K562 (cell line): ENCODE results near the gene CAMK2B. TPM values are rescaled to one million over a fixed set of nuclear protein-coding genes. Genes with fewer than 3 reads are reported as not detected.

Experiments used
- CBX8 ChIP-seq: fragments of 200-600 bp; sonication (generic); IDR thresholded peaks from 2 replicates; pipeline ENCODE4 v1.6.1; 2012; ENCODE audit warnings: borderline replicate concordance, mixed run types, low read depth, mild to moderate bottlenecking, moderate library complexity, mixed read lengths, low read length, control low read depth, inconsistent platforms; ENCODE audit not compliant: poor library complexity, severe bottlenecking; ENCODE audit errors: extremely low read depth
- ELF2 ChIP-seq: fragments of 250-450 bp; sonication (Bioruptor Pico); IDR thresholded peaks from 2 replicates; pipeline ENCODE4 v1.5.0; 2021; ENCODE audit warnings: mild to moderate bottlenecking
- FOXA3 ChIP-seq, 2 experiments: fragments of 450-650 bp in 1 of 2; sonication (generic) in 1 of 2; formaldehyde crosslinking; IDR thresholded peaks in 1 of 2; conservative IDR thresholded peaks in 1 of 2; 2 replicates each; pipeline versions ENCODE4 v1.4.0 to v1.8.0; 2020 to 2022; ENCODE audit warnings: mild to moderate bottlenecking in 2 of 2, missing genetic modification reagents in 1 of 2
- FOXP1 ChIP-seq: sonication (generic); formaldehyde crosslinking; IDR thresholded peaks from 2 replicates; pipeline ENCODE4 v1.8.0; 2022; ENCODE audit warnings: mild to moderate bottlenecking, missing genetic modification reagents
- GABPB2 ChIP-seq: fragments of 250-450 bp; sonication (Bioruptor Pico); conservative IDR thresholded peaks from 2 replicates; pipeline ENCODE4 v1.5.1; 2021; ENCODE audit warnings: mild to moderate bottlenecking
- HDAC8 ChIP-seq: fragments of 450-650 bp; IDR thresholded peaks from 2 replicates; pipeline ENCODE4 v1.6.1; 2016; ENCODE audit warnings: mild to moderate bottlenecking, missing genetic modification characterization, moderate library complexity, missing compliant biosample characterization
- JUNB ChIP-seq: fragments of 450-650 bp; formaldehyde crosslinking; conservative IDR thresholded peaks from 2 replicates; pipeline ENCODE4 v1.4.0; 2020; ENCODE audit warnings: mild to moderate bottlenecking
- KLF1 ChIP-seq: fragments of 450-650 bp; IDR thresholded peaks from 2 replicates; pipeline ENCODE4 v1.6.1; 2016; ENCODE audit warnings: missing genetic modification characterization, missing compliant biosample characterization
- MCM3 ChIP-seq: fragments of 450-650 bp; IDR thresholded peaks from 2 replicates; pipeline ENCODE4 v1.6.1; 2016
- PREB ChIP-seq: sonication (generic); formaldehyde crosslinking; IDR thresholded peaks from 2 replicates; pipeline ENCODE4 v1.8.1; 2023; ENCODE audit warnings: mild to moderate bottlenecking, missing genetic modification reagents
- PRPF4 ChIP-seq: fragments of 200-400 bp; formaldehyde crosslinking; IDR thresholded peaks from one replicate; pipeline ENCODE4 v1.6.1; 2017; ENCODE audit warnings: low read length, low read depth, mild to moderate bottlenecking; ENCODE audit not compliant: insufficient read depth, poor library complexity, severe bottlenecking
- PTRF ChIP-seq: fragments of 450-650 bp; IDR thresholded peaks from 2 replicates; pipeline ENCODE4 v1.6.1; 2016; ENCODE audit warnings: mild to moderate bottlenecking, missing genetic modification characterization, missing compliant biosample characterization
- RAD21 ChIP-seq, 2 experiments: fragments of 250-450 bp in 1 of 2; fragments of 450-650 bp in 1 of 2; sonication (Bioruptor Pico) in 1 of 2; formaldehyde crosslinking in 1 of 2; IDR thresholded peaks in 1 of 2; conservative IDR thresholded peaks in 1 of 2; 2 replicates each; pipeline versions ENCODE4 v1.4.0 to v1.8.0; 2020 to 2022; ENCODE audit warnings: mild to moderate bottlenecking in 2 of 2, moderate library complexity in 1 of 2
- RBM39 ChIP-seq: fragments of 200-400 bp; formaldehyde crosslinking; optimal IDR thresholded peaks from 2 replicates; pipeline ENCODE3; 2018; ENCODE audit warnings: low read depth, low read length
- SRSF3 ChIP-seq: fragments of 200-400 bp; formaldehyde crosslinking; IDR thresholded peaks from 2 replicates; pipeline ENCODE4 v1.6.1; 2016; ENCODE audit warnings: mild to moderate bottlenecking, low read length, moderate library complexity; ENCODE audit not compliant: insufficient read depth
- TAF7 ChIP-seq: fragments of 450-650 bp; IDR thresholded peaks from 2 replicates; pipeline ENCODE4 v1.6.1; 2016; ENCODE audit warnings: missing genetic modification characterization, missing compliant biosample characterization
- THRAP3 ChIP-seq: fragments of 450-650 bp; IDR thresholded peaks from 2 replicates; pipeline ENCODE4 v1.6.1; 2016; ENCODE audit warnings: mild to moderate bottlenecking, inconsistent platforms, borderline replicate concordance
- ZNF224 ChIP-seq: sonication (generic); formaldehyde crosslinking; IDR thresholded peaks from 2 replicates; pipeline ENCODE4 v1.8.0; 2022; ENCODE audit warnings: mild to moderate bottlenecking, missing genetic modification reagents
- ZNF239 ChIP-seq: fragments of 250-450 bp; sonication (Bioruptor Pico); IDR thresholded peaks from 2 replicates; pipeline ENCODE4 v1.4.0; 2020; ENCODE audit warnings: mild to moderate bottlenecking
- ZNF584 ChIP-seq: fragments of 200-800 bp; sonication (Bioruptor generic); IDR thresholded peaks from 2 replicates; pipeline ENCODE4 v1.6.1; 2016; ENCODE audit warnings: low read depth, mild to moderate bottlenecking, missing genetic modification characterization, missing compliant biosample characterization
- ZNF589 ChIP-seq: fragments of 200-800 bp; sonication (Bioruptor generic); IDR thresholded peaks from 2 replicates; pipeline ENCODE4 v1.6.1; 2016; ENCODE audit warnings: low read depth, missing genetic modification characterization, missing compliant biosample characterization
- polyA plus RNA-seq, 8 experiments: library from polyadenylated mRNA; depleted of rRNA in 4 of 8; stranded (reverse) in 5 of 8; unstranded in 3 of 8; fragments of >200 nt; fragmentation: Nextera tagmentation in 2 of 8; fragmentation: Illumina TruSeq in 1 of 8; extraction: Ambion mirVana in 2 of 8; extraction: Trizol in 1 of 8; gene quantifications; 2 replicates each; pipeline versions ENCODE4 v1.2.1 to v1.2.3, GENCODE V29; 2011 to 2014; ENCODE audit warnings: inconsistent platforms in 1 of 8, missing spikeins in 1 of 8
- total RNA-seq, 7 experiments: library from RNA; depleted of rRNA in 6 of 7; stranded (reverse); fragments of >200 nt in 6 of 7; fragmentation: Illumina TruSeq in 2 of 7; extraction: Trizol in 2 of 7; gene quantifications; 2 replicates each; pipeline versions ENCODE4 v1.2.1 to v1.2.3, GENCODE V29; 2011 to 2021; ENCODE audit warnings: low replicate concordance in 1 of 7
- TF ChIP-seq, protein P1 (sequence below): fragments of 450-650 bp; conservative IDR thresholded peaks from 2 replicates; pipeline ENCODE4 v1.6.1; 2016; ENCODE audit warnings: missing genetic modification characterization, low read depth, mild to moderate bottlenecking, missing compliant biosample characterization, moderate library complexity
- TF ChIP-seq, protein P2 (sequence below): fragments of 450-650 bp; formaldehyde crosslinking; IDR thresholded peaks from 2 replicates; pipeline ENCODE4 v1.4.0; 2022; ENCODE audit warnings: mild to moderate bottlenecking, moderate library complexity
- TF ChIP-seq, protein P3 (sequence below): fragments of 450-650 bp; formaldehyde crosslinking; IDR thresholded peaks from 2 replicates; pipeline ENCODE4 v1.4.0; 2020; ENCODE audit warnings: mild to moderate bottlenecking, moderate library complexity

The CAMK2B gene
- total and polyA plus RNA-seq, 9 of the 15 experiments (the other 6 are each of a cell fraction or from before 2014, with no cell fraction given): 0.04 to 0.09 (median 0.05) TPM; not detected in 4

GRCh38 chr7:44200699-44201461 lies 124.5 kb downstream of the CAMK2B start, which contains the start of gene YKT6 (continued):
- TF ChIP-seq, protein P1, sequence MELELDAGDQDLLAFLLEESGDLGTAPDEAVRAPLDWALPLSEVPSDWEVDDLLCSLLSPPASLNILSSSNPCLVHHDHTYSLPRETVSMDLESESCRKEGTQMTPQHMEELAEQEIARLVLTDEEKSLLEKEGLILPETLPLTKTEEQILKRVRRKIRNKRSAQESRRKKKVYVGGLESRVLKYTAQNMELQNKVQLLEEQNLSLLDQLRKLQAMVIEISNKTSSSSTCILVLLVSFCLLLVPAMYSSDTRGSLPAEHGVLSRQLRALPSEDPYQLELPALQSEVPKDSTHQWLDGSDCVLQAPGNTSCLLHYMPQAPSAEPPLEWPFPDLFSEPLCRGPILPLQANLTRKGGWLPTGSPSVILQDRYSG (tag): no peak
- TF ChIP-seq JUNB (CRISPR knock-in tag): no peak
- no peak for TF ChIP-seq ZNF584 (CRISPR knock-in tag)
- peak; percentile 83 for TF ChIP-seq ELF2
- TF ChIP-seq ZNF224 (CRISPR knock-in tag): no peak
- TF ChIP-seq HDAC8: no peak
- no peak for TF ChIP-seq CBX8
- no peak for TF ChIP-seq THRAP3
- TF ChIP-seq PTRF (tag): no peak
- no peak for TF ChIP-seq SRSF3
- TF ChIP-seq RAD21 (CRISPR knock-in tag; conservative IDR thresholded peaks at IDR 0.05 in 1 of 2, IDR thresholded peaks at IDR 0.05 in 1 of 2): peak; percentile 29 to 32; a peak in 3 of 4 replicates
- TF ChIP-seq, protein P2, sequence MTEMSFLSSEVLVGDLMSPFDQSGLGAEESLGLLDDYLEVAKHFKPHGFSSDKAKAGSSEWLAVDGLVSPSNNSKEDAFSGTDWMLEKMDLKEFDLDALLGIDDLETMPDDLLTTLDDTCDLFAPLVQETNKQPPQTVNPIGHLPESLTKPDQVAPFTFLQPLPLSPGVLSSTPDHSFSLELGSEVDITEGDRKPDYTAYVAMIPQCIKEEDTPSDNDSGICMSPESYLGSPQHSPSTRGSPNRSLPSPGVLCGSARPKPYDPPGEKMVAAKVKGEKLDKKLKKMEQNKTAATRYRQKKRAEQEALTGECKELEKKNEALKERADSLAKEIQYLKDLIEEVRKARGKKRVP (CRISPR knock-in tag): no peak
- no peak for TF ChIP-seq ZNF239 (CRISPR knock-in tag)
- TF ChIP-seq MCM3: no peak
- TF ChIP-seq TAF7 (tag): no peak
- TF ChIP-seq FOXP1: no peak; the same call in 1 of the 2 replicates
- TF ChIP-seq ZNF589 (CRISPR knock-in tag): no peak
- TF ChIP-seq KLF1 (tag): no peak
- TF ChIP-seq PREB: no peak
- no peak for TF ChIP-seq FOXA3 (CRISPR knock-in tag; conservative IDR thresholded peaks at IDR 0.05 in 1 of 2, IDR thresholded peaks at IDR 0.05 in 1 of 2)
- no peak for TF ChIP-seq GABPB2 (CRISPR knock-in tag)
- no peak for TF ChIP-seq RBM39
- no peak for TF ChIP-seq PRPF4
- TF ChIP-seq, protein P3, sequence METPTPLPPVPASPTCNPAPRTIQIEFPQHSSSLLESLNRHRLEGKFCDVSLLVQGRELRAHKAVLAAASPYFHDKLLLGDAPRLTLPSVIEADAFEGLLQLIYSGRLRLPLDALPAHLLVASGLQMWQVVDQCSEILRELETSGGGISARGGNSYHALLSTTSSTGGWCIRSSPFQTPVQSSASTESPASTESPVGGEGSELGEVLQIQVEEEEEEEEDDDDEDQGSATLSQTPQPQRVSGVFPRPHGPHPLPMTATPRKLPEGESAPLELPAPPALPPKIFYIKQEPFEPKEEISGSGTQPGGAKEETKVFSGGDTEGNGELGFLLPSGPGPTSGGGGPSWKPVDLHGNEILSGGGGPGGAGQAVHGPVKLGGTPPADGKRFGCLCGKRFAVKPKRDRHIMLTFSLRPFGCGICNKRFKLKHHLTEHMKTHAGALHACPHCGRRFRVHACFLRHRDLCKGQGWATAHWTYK: no peak
